HepG2 (cell line): ENCODE measurements around the gene TTC39C. TPM values are rescaled to one million over a fixed set of nuclear protein-coding genes. Genes with fewer than 3 reads are reported as not detected.

Source experiments
- ASH2L ChIP-seq: fragments of 300-600, 200-600 bp; sonication (generic); IDR thresholded peaks from 2 replicates; pipeline ENCODE4 v1.7.0; 2017; ENCODE audit warnings: low read depth, mild to moderate bottlenecking, moderate library complexity, mixed read lengths, low read length; ENCODE audit not compliant: insufficient read length
- ATAD3A ChIP-seq: sonication (generic); formaldehyde crosslinking; IDR thresholded peaks from 2 replicates; pipeline ENCODE4 v1.4.0; 2020; ENCODE audit warnings: missing genetic modification reagents
- FOXP1 ChIP-seq, 2 experiments: fragments of 450-650 bp in 1 of 2; IDR thresholded peaks; 2 replicates each; pipeline ENCODE4 v1.6.1; 2017 to 2018; ENCODE audit warnings: antibody characterized with exemption in 1 of 2
- KAT2B ChIP-seq: fragments of 150-350 bp; IDR thresholded peaks from 2 replicates; pipeline ENCODE4 v1.6.1; 2014; ENCODE audit warnings: low read depth, low read length, borderline replicate concordance
- KAT7 ChIP-seq: IDR thresholded peaks from 2 replicates; pipeline ENCODE4 v1.6.1; 2018; ENCODE audit warnings: borderline replicate concordance, missing compliant biosample characterization
- MAX ChIP-seq: IDR thresholded peaks from 2 replicates; pipeline ENCODE4 v1.6.1; 2012; ENCODE audit warnings: inconsistent platforms
- MED8 ChIP-seq: sonication (generic); formaldehyde crosslinking; IDR thresholded peaks from 2 replicates; pipeline ENCODE4 v1.8.1; 2023; ENCODE audit warnings: mild to moderate bottlenecking, missing genetic modification reagents; ENCODE audit not compliant: insufficient replicate concordance
- PITX1 ChIP-seq: sonication (generic); formaldehyde crosslinking; IDR thresholded peaks from 2 replicates; pipeline ENCODE4 v1.5.1; 2020; ENCODE audit warnings: mild to moderate bottlenecking, missing genetic modification reagents
- RNF2 ChIP-seq: fragments of 450-650 bp; conservative IDR thresholded peaks from 2 replicates; pipeline ENCODE4 v1.6.1; 2016; ENCODE audit warnings: low read depth
- SAP130 ChIP-seq: IDR thresholded peaks from 2 replicates; pipeline ENCODE4 v1.6.1; 2016; ENCODE audit warnings: low read depth
- SOX13 ChIP-seq, 3 experiments: fragments of 450-650 bp in 1 of 3; sonication (generic) in 1 of 3; formaldehyde crosslinking in 1 of 3; IDR thresholded peaks in 2 of 3; conservative IDR thresholded peaks in 1 of 3; 2 replicates each; pipeline versions ENCODE4 v1.5.0 to v1.6.1; 2016 to 2020; ENCODE audit warnings: antibody characterized with exemption in 1 of 3, mild to moderate bottlenecking in 1 of 3, missing compliant biosample characterization in 1 of 3, missing genetic modification reagents in 1 of 3, moderate library complexity in 1 of 3
- TBL1XR1 ChIP-seq: fragments of 150-350 bp; IDR thresholded peaks from 2 replicates; pipeline ENCODE4 v1.6.1; 2014; ENCODE audit warnings: borderline replicate concordance, low read length; ENCODE audit not compliant: partially characterized antibody
- TFDP2 ChIP-seq: sonication (generic); formaldehyde crosslinking; IDR thresholded peaks from 2 replicates; pipeline ENCODE4 v1.4.0; 2020; ENCODE audit warnings: missing genetic modification reagents
- ZBTB37 ChIP-seq: sonication (generic); formaldehyde crosslinking; IDR thresholded peaks from 2 replicates; pipeline ENCODE4 v1.4.0; 2020; ENCODE audit warnings: mild to moderate bottlenecking, missing genetic modification reagents
- ZIK1 ChIP-seq: sonication (generic); formaldehyde crosslinking; IDR thresholded peaks from 2 replicates; pipeline ENCODE4 v1.5.0; 2020; ENCODE audit warnings: mild to moderate bottlenecking, low read depth, missing genetic modification reagents, borderline replicate concordance
- ZKSCAN8 ChIP-seq: IDR thresholded peaks from 2 replicates; pipeline ENCODE4 v1.6.1; 2016; ENCODE audit warnings: borderline replicate concordance, missing genetic modification reagents, missing compliant biosample characterization
- ZNF12 ChIP-seq: sonication (generic); formaldehyde crosslinking; IDR thresholded peaks from 2 replicates; pipeline ENCODE4 v1.5.0; 2020; ENCODE audit warnings: missing genetic modification reagents
- ZNF207 ChIP-seq: fragments of 450-650 bp; IDR thresholded peaks from 2 replicates; pipeline ENCODE4 v1.6.1; 2016; ENCODE audit warnings: antibody characterized with exemption, borderline replicate concordance
- ZNF224 ChIP-seq: sonication (generic); formaldehyde crosslinking; IDR thresholded peaks from 2 replicates; pipeline ENCODE4 v1.5.0; 2020; ENCODE audit warnings: mild to moderate bottlenecking, missing genetic modification reagents
- ZNF317 ChIP-seq: sonication (generic); formaldehyde crosslinking; IDR thresholded peaks from 2 replicates; pipeline ENCODE4 v1.5.0; 2020; ENCODE audit warnings: mild to moderate bottlenecking, missing genetic modification reagents
- ZNF572 ChIP-seq: sonication (generic); formaldehyde crosslinking; IDR thresholded peaks from 2 replicates; pipeline ENCODE4 v1.5.1; 2020; ENCODE audit warnings: mild to moderate bottlenecking, missing genetic modification reagents
- ZNF576 ChIP-seq: sonication (generic); formaldehyde crosslinking; IDR thresholded peaks from 2 replicates; pipeline ENCODE4 v1.4.0; 2020; ENCODE audit warnings: mild to moderate bottlenecking, missing genetic modification reagents
- ZNF720 ChIP-seq: sonication (generic); formaldehyde crosslinking; IDR thresholded peaks from 2 replicates; pipeline ENCODE4 v1.4.0; 2020; ENCODE audit warnings: missing genetic modification reagents
- ZNF776 ChIP-seq: sonication (generic); formaldehyde crosslinking; IDR thresholded peaks from 2 replicates; pipeline ENCODE4 v1.4.0; 2020; ENCODE audit warnings: mild to moderate bottlenecking, missing genetic modification reagents
- ZSCAN5A ChIP-seq: sonication (generic); formaldehyde crosslinking; IDR thresholded peaks from 2 replicates; pipeline ENCODE4 v1.8.0; 2022; ENCODE audit warnings: mild to moderate bottlenecking, missing genetic modification reagents, borderline replicate concordance
- polyA plus RNA-seq, 8 experiments: library from polyadenylated mRNA; depleted of rRNA in 3 of 8; stranded (reverse) in 7 of 8; unstranded in 1 of 8; fragments of >200 nt; fragmentation: Illumina TruSeq in 4 of 8; extraction: Trizol in 4 of 8; gene quantifications; 2 replicates each; pipeline versions ENCODE4 v1.2.1 to v1.2.3, GENCODE V29; 2011 to 2016; ENCODE audit warnings: low read depth in 4 of 8, missing spikeins in 1 of 8, mixed read lengths in 1 of 8; ENCODE audit not compliant: insufficient read depth in 1 of 8
- total RNA-seq, 5 experiments: library from RNA; depleted of rRNA; stranded (reverse); fragments of >200 nt; fragmentation: Illumina TruSeq; extraction: Trizol; gene quantifications; 2 replicates each; pipeline ENCODE4 v1.2.3, GENCODE V29; 2016; ENCODE audit warnings: low read depth in 1 of 5

TTC39C gene
- total and polyA plus RNA-seq, 2 of the 13 experiments (the other 11 are each of a cell fraction or from before 2014, with no cell fraction given): 19.1 to 25.9 TPM

GRCh38 chr18:24051031-24051947 lies 36.7 kb downstream of the TTC39C start (continued):
- no peak for TF ChIP-seq ZNF207
- no peak for TF ChIP-seq ZKSCAN8 (CRISPR knock-in tag)
- peak; percentile 93 for TF ChIP-seq ASH2L
- no peak for TF ChIP-seq ATAD3A
- peak; percentile 66 for TF ChIP-seq SAP130 (CRISPR knock-in tag)
- 0 out of 2 replicates have a peak, but pooled peaks have one; percentile 45 for TF ChIP-seq ZNF317 (CRISPR knock-in tag)
- TF ChIP-seq ZIK1 (CRISPR knock-in tag): no peak
- TF ChIP-seq SOX13 (IDR thresholded peaks at IDR 0.05): peak; percentile 27; the same call in 1 of the 2 replicates
- peak in 1 of 2 experiments; percentile 74; a peak in 2 of 4 replicates for TF ChIP-seq SOX13 (CRISPR knock-in tag; conservative IDR thresholded peaks at IDR 0.05 in 1 of 2, IDR thresholded peaks at IDR 0.05 in 1 of 2)
- no peak for TF ChIP-seq TFDP2 (CRISPR knock-in tag)
- peak; percentile 46; the same call in 1 of the 2 replicates for TF ChIP-seq ZNF12 (CRISPR knock-in tag)
- TF ChIP-seq ZSCAN5A (CRISPR knock-in tag): peak; percentile 82; the same call in 1 of the 2 replicates
- peak; percentile 62 for TF ChIP-seq MAX
- peak; percentile 52 for TF ChIP-seq TBL1XR1
- no peak for TF ChIP-seq ZNF224 (CRISPR knock-in tag)
- no peak for TF ChIP-seq ZNF776 (CRISPR knock-in tag)
- no peak for TF ChIP-seq MED8
- TF ChIP-seq ZNF576 (CRISPR knock-in tag): no peak
- TF ChIP-seq RNF2: no peak
- TF ChIP-seq ZNF720 (CRISPR knock-in tag): no peak
- TF ChIP-seq ZNF572 (CRISPR knock-in tag): no peak
- no peak for TF ChIP-seq KAT2B
- TF ChIP-seq PITX1: no peak; the same call in 1 of the 2 replicates
- 0 out of 2 replicates have a peak, but pooled peaks have one; percentile 11 for TF ChIP-seq FOXP1 (IDR thresholded peaks at IDR 0.05)
- peak; percentile 91 for TF ChIP-seq FOXP1 (CRISPR knock-in tag; IDR thresholded peaks at IDR 0.05)
- 0 out of 2 replicates have a peak, but pooled peaks have one; percentile 19 for TF ChIP-seq ZBTB37 (CRISPR knock-in tag)
- no peak for TF ChIP-seq KAT7
